Inferior parietal cortex (tissue), 1 donor: ENCODE results near the gene ADCY6.

ENCODE experiments used
- DNase-seq: peaks from one replicate; pipeline ENCODE4 v3.0.0-alpha.2; 2016; ENCODE audit errors: extremely low spot score

The ADCY6 gene

GRCh38 chr12:48783432-48783831, 5.5 kb downstream of the ADCY6 start:
- DNase-seq = no peak

GRCh38 chr12:48782457-48783395, 6.2 kb downstream of the ADCY6 start:
- DNase-seq = no peak

GRCh38 chr12:48781750-48782456, 7.0 kb downstream of the ADCY6 start:
- DNase-seq = no peak

- DNase-seq = no peak
Measured at GRCh38 chr12:48780381-48781025, 8.4 kb downstream of the ADCY6 start.

- no peak for DNase-seq
Measured at GRCh38 chr12:48779869-48780268, 9.0 kb downstream of the ADCY6 start.

GRCh38 chr12:48777501-48778400, 11.1 kb downstream of the ADCY6 start:
- no peak for DNase-seq

GRCh38 chr12:48776956-48777355, 11.9 kb downstream of the ADCY6 start:
- no peak for DNase-seq

- no peak for DNase-seq
Measured at GRCh38 chr12:48775991-48776649, 12.8 kb downstream of the ADCY6 start.

- DNase-seq = no peak
Measured at GRCh38 chr12:48775299-48775698, 13.6 kb downstream of the ADCY6 start.

- DNase-seq = no peak
Measured at GRCh38 chr12:48774516-48774915, 14.4 kb downstream of the ADCY6 start.

GRCh38 chr12:48773686-48774085, 15.2 kb downstream of the ADCY6 start:
- no peak for DNase-seq

GRCh38 chr12:48771588-48772112, 17.2 kb downstream of the ADCY6 start:
- DNase-seq = no peak

GRCh38 chr12:48770756-48771155, 18.1 kb downstream of the ADCY6 start:
- no peak for DNase-seq

- no peak for DNase-seq
Measured at GRCh38 chr12:48768736-48769135, 20.2 kb downstream of the ADCY6 start.

GRCh38 chr12:48768147-48768546, 20.7 kb downstream of the ADCY6 start:
- no peak for DNase-seq

GRCh38 chr12:48767521-48767920, 21.4 kb downstream of the ADCY6 start:
- DNase-seq = no peak

GRCh38 chr12:48767047-48767446, 21.8 kb downstream of the ADCY6 start:
- DNase-seq = no peak

GRCh38 chr12:48765753-48766162, 23.1 kb downstream of the ADCY6 start:
- DNase-seq = no peak

- DNase-seq = no peak
Measured at GRCh38 chr12:48764521-48764920, 24.4 kb downstream of the ADCY6 start.

- DNase-seq = no peak
Measured at GRCh38 chr12:48758737-48759136, 30.2 kb downstream of the ADCY6 start.

- no peak for DNase-seq
Measured at GRCh38 chr12:48758186-48758585, 30.7 kb downstream of the ADCY6 start.
